Sigmoid colon (tissue), 4 donors: ENCODE data around the gene ACP2.

ENCODE experiments used
- CTCF ChIP-seq, 4 experiments: fragments of 450-650 bp in 3 of 4; fragments of 200-600 bp in 1 of 4; IDR thresholded peaks; one replicate each; pipeline ENCODE4 v1.5.1; 2016 to 2019; ENCODE audit warnings: antibody characterized with exemption in 4 of 4, mild to moderate bottlenecking in 3 of 4, moderate library complexity in 2 of 4
- EP300 ChIP-seq, 4 donors: sonication (generic); formaldehyde crosslinking; IDR thresholded peaks; one replicate each; pipeline ENCODE4 v1.6.1; 2017; ENCODE audit warnings: antibody characterized with exemption in 4 of 4
- POLR2A ChIP-seq, 2 donors: fragments of 450-650 bp; IDR thresholded peaks; one replicate each; pipeline ENCODE4 v1.6.1; 2016; ENCODE audit warnings: antibody characterized with exemption in 2 of 2, mild to moderate bottlenecking in 2 of 2, moderate library complexity in 2 of 2
- POLR2AphosphoS5 ChIP-seq, 4 donors: sonication (generic); formaldehyde crosslinking; IDR thresholded peaks; one replicate each; pipeline ENCODE4 v1.6.1; 2017; ENCODE audit warnings: antibody characterized with exemption in 4 of 4

GRCh38 chr11:47222696-47223095 lies 25.9 kb downstream of the ACP2 start:
- TF ChIP-seq POLR2A (IDR thresholded peaks at IDR 0.05) (no peak), EP300 (IDR thresholded peaks at IDR 0.05) (no peak), CTCF (IDR thresholded peaks at IDR 0.05) (no peak), POLR2AphosphoS5 (IDR thresholded peaks at IDR 0.05) (no peak)
